Aorta (tissue), 5 donors: ENCODE data around the gene IRF7. TPM values are rescaled to one million over a fixed set of nuclear protein-coding genes. Genes with fewer than 3 reads are reported as not detected.

Source experiments
- ATAC-seq: fragments of 200-7000 bp; cut with Tn5 transposase; one replicate; pipeline ENCODE4 v1.9.1; 2022; ENCODE audit warnings: moderate library complexity; ENCODE audit not compliant: low FRiP score
- DNase-seq, 2 donors: peaks; one replicate each; pipeline ENCODE4 v3.0.0-alpha.2; 2020
- H3K27ac ChIP-seq, 2 donors: one replicate each; pipeline ENCODE4 v1.5.1; 2013; ENCODE audit warnings: low read length in 2 of 2, mild to moderate bottlenecking in 2 of 2, moderate library complexity in 2 of 2, control low read depth in 1 of 2, inconsistent platforms in 1 of 2, low read depth in 1 of 2
- H3K27me3 ChIP-seq, 2 donors: one replicate each; pipeline ENCODE4 v1.6.1; 2013; ENCODE audit warnings: control low read depth in 1 of 2, low read length in 1 of 2, mild to moderate bottlenecking in 1 of 2, moderate library complexity in 1 of 2; ENCODE audit not compliant: insufficient read depth in 2 of 2, control insufficient read depth in 1 of 2
- H3K36me3 ChIP-seq, 2 donors: one replicate each; pipeline ENCODE4 v1.6.1; 2013; ENCODE audit warnings: control low read depth in 1 of 2, low read length in 1 of 2, mild to moderate bottlenecking in 1 of 2; ENCODE audit not compliant: insufficient read depth in 2 of 2, control insufficient read depth in 1 of 2
- H3K4me1 ChIP-seq, 2 donors: one replicate each; pipeline ENCODE4 v1.6.1; 2013; ENCODE audit warnings: low read length in 2 of 2, control low read depth in 1 of 2, mild to moderate bottlenecking in 1 of 2, moderate library complexity in 1 of 2; ENCODE audit not compliant: insufficient read depth in 2 of 2, control insufficient read depth in 1 of 2
- H3K4me3 ChIP-seq, 2 donors: one replicate each; pipeline ENCODE4 v1.5.1; 2013; ENCODE audit warnings: low read length in 2 of 2, control low read depth in 1 of 2, mild to moderate bottlenecking in 1 of 2
- H3K9me3 ChIP-seq: one replicate; pipeline ENCODE4 v1.6.1; 2013; ENCODE audit warnings: mild to moderate bottlenecking, low read length; ENCODE audit not compliant: control insufficient read depth
- WGBS, 2 donors: extraction: QIAGEN DNeasy Blood & Tissue Kit; methylation state at CpG; one replicate each; pipeline ENCODE4 v1.1.7; 2013; 5-methylcytosine and 5-hydroxymethylcytosine counted together
- intact Hi-C, 2 donors: fragments of 100-400 bp; cut with DNase I; formaldehyde crosslinking; loops; one replicate each; pipeline versions ENCODE4 v1.14.2 to v1.15.0; 2022
- polyA plus RNA-seq, 2 donors: library from polyadenylated mRNA; stranded (reverse); fragments of 200-250 nt; gene quantifications; one replicate each; pipeline ENCODE4 v1.2.3, GENCODE V29; 2013
- total RNA-seq, 2 donors: library from RNA; stranded (reverse); fragmentation: NEBNext Ultra II Directional; extraction: Animal tissue kit (Norgen Biotek cat#: 25700); gene quantifications; one replicate each; pipeline ENCODE4 v1.2.1, GENCODE V29; 2021
- donor health status: healthy with polysubstance abuse.
- donor health status: Bipolar disorder and iron deficiency.
- donor health status: DM: no; HTN: no; CAD: no.
- donor health status: DM: no; HTN: no; CAD: no.
- donor health status: DM: yes; HTN: yes; CAD: no.

Gene IRF7
- total and polyA plus RNA-seq, 4 donors = 13.4 to 30.9 (median 26.3) TPM

- ATAC-seq (peak; percentile 2), DNase-seq (no peak)
- Histone ChIP-seq H3K27me3 (no peaks in the 10 kb centered on the region), H3K9me3 (no peaks in the 10 kb centered on the region), H3K4me1 (no peaks in the 10 kb centered on the region), H3K36me3 (no peaks in the 10 kb centered on the region), H3K27ac (no peak overlapping the region), H3K4me3 (peak overlapping the region in 1 of 2 donors; percentile 1)
- 54 to 67% methylated on average over 41 to 55 of the region's 55 CpGs for WGBS, 2 donors
- intact Hi-C loops = no loop called here
These were observed 22.1 kb upstream of the IRF7 start for GRCh38 chr11:637593-638521.

GRCh38 chr11:637333-637592 is 21.5 kb upstream of the IRF7 start:
- WGBS, 2 donors = 0 to 4% methylated on average over 10 to 34 of the region's 34 CpGs
- no peak for DNase-seq
- Histone ChIP-seq H3K4me1 (no peaks in the 10 kb centered on the region), H3K27me3 (no peaks in the 10 kb centered on the region), H3K4me3 (peak overlapping the region in 1 of 2 donors; percentile 1), H3K9me3 (no peaks in the 10 kb centered on the region), H3K27ac (no peak overlapping the region), H3K36me3 (no peaks in the 10 kb centered on the region)
- intact Hi-C loops = no loop called here
- no peak for ATAC-seq

- WGBS, 2 donors = 18 to 21% methylated on average over 70 to 100 of the region's 100 CpGs
- intact Hi-C loops = no loop called here
- Histone ChIP-seq H3K27ac (no peak within 1 kb of the TSS), H3K4me3 (peak within 1 kb of the TSS in 1 of 2 donors; percentile 1), H3K4me1 (no peaks in the 10 kb centered on the region), H3K9me3 (no peaks in the 10 kb centered on the region), H3K27me3 (no peaks in the 10 kb centered on the region), H3K36me3 (no peaks in the 10 kb centered on the region)
- ATAC-seq (peak; percentile 50), DNase-seq (peak in 1 of 2 donors; percentile 77)
These were observed 21.0 kb upstream of the IRF7 start, which contains the start of gene DRD4 for GRCh38 chr11:636511-637332. Gene DRD4 (plus strand): TSS chr11:637269. CDS start chr11:637305, 36 bp downstream.

- 78 to 84% methylated on average over 22 of the region's 22 CpGs for WGBS, 2 donors
- Histone ChIP-seq H3K4me3 (no peak overlapping the region), H3K27me3 (no peaks in the 10 kb centered on the region), H3K36me3 (no peaks in the 10 kb centered on the region), H3K27ac (no peak overlapping the region), H3K9me3 (no peaks in the 10 kb centered on the region), H3K4me1 (no peaks in the 10 kb centered on the region)
- ATAC-seq (no peak), DNase-seq (no peak)
- intact Hi-C loops = no loop called here
These were observed 20.3 kb upstream of the IRF7 start for GRCh38 chr11:635945-636510.

- ATAC-seq (no peak), DNase-seq (no peak)
- Histone ChIP-seq H3K4me3 (no peak overlapping the region), H3K27me3 (no peaks in the 10 kb centered on the region), H3K9me3 (no peaks in the 10 kb centered on the region), H3K27ac (no peak overlapping the region), H3K36me3 (no peaks in the 10 kb centered on the region), H3K4me1 (no peaks in the 10 kb centered on the region)
- intact Hi-C loops = no loop called here
- WGBS, 2 donors = 95% methylated on average over 5 of the region's 5 CpGs
These were observed 15.1 kb upstream of the IRF7 start for GRCh38 chr11:630871-631270.

- Histone ChIP-seq H3K9me3 (no peaks in the 10 kb centered on the region), H3K4me3 (no peak overlapping the region), H3K27me3 (no peaks in the 10 kb centered on the region), H3K4me1 (no peaks in the 10 kb centered on the region), H3K27ac (no peak overlapping the region), H3K36me3 (no peaks in the 10 kb centered on the region)
- no peak for DNase-seq
- WGBS, 2 donors = 22 to 24% methylated on average over 10 of the region's 10 CpGs
- intact Hi-C loops = no loop called here
- no peak for ATAC-seq
These were observed 13.5 kb upstream of the IRF7 start for GRCh38 chr11:629237-629583.

- peak in 1 of 2 donors; percentile 74 for DNase-seq
- no peak overlapping the region for H3K27ac ChIP-seq
- no peaks in the 10 kb centered on the region for H3K27me3 ChIP-seq
- H3K36me3 ChIP-seq = no peaks in the 10 kb centered on the region
- no peak for ATAC-seq
- WGBS, 2 donors = 95% methylated on average over 31 of the region's 31 CpGs
- intact Hi-C loops = no loop called here
- no peaks in the 10 kb centered on the region for H3K4me1 ChIP-seq
- no peak overlapping the region for H3K4me3 ChIP-seq
- H3K9me3 ChIP-seq = no peaks in the 10 kb centered on the region
These were observed 12.3 kb upstream of the IRF7 start for GRCh38 chr11:628056-628455.

- no peaks in the 10 kb centered on the region for H3K9me3 ChIP-seq
- H3K4me1 ChIP-seq = no peaks in the 10 kb centered on the region
- 29 to 50% methylated on average over 13 to 28 of the region's 28 CpGs for WGBS, 2 donors
- DNase-seq (no peak), ATAC-seq (no peak)
- no peak overlapping the region for H3K4me3 ChIP-seq
- no peak overlapping the region for H3K27ac ChIP-seq
- H3K36me3 ChIP-seq = no peaks in the 10 kb centered on the region
- intact Hi-C loops = no loop called here
- H3K27me3 ChIP-seq = no peaks in the 10 kb centered on the region
These were observed 11.5 kb upstream of the IRF7 start for GRCh38 chr11:627308-627576.
